K562 (cell line): ENCODE measurements around the gene MFAP5. TPM values are rescaled to one million over a fixed set of nuclear protein-coding genes. Genes with fewer than 3 reads are reported as not detected.

ENCODE experiments used
- ATAC-seq: fragments of 200-7000 bp; cut with Tn5 transposase; 3 replicates; pipeline ENCODE4 v1.9.1; 2020; ENCODE audit warnings: moderate library complexity
- BruUV-seq: library from RNA; stranded (reverse); fragments of 400-500 nt; replicated peaks from 2 replicates; lab custom pipeline; 2021; lab: Mats Ljungman, UMichigan
- CTCF ChIA-PET: fragments of 300-600 bp; formaldehyde crosslinking; extraction: SDS; loops from one replicate; lab custom pipeline; 2021; ENCODE audit warnings: low intra/inter-chr PET ratio; lab: Yijun Ruan, JAX
- POLR2A ChIA-PET: fragments of 300-600, 350-650 bp; sonication (Branson Sonifier 250); formaldehyde crosslinking; extraction: SDS; loops from one replicate; lab custom pipeline; 2021; ENCODE audit warnings: antibody characterized with exemption, inconsistent platforms; lab: Yijun Ruan, JAX
- DNase-seq, 4 experiments: peaks; one replicate each; pipeline versions ENCODE4 v3.0.0 to v3.0.0-alpha.2; 2011 to 2018; ENCODE audit warnings: low spot score in 3 of 4, mixed read lengths in 3 of 4; ENCODE audit errors: extremely low read depth in 1 of 4
- FAIRE-seq: peaks from 2 replicates; lab custom pipeline; 2011; peaks lifted over from hg19 to GRCh38; lab: Jason Lieb, UNC
- H2AFZ ChIP-seq: 2 replicates; pipeline ENCODE4 v1.6.0; 2011; ENCODE audit warnings: low read depth, low read length, control low read depth, inconsistent platforms
- H3K27ac ChIP-seq: fragments of 200-600 bp; 3 replicates; pipeline ENCODE4 v1.8.0; 2011; ENCODE audit warnings: low read depth, mild to moderate bottlenecking, control low read depth, inconsistent platforms, low read length, moderate library complexity, mixed read lengths; ENCODE audit errors: extremely low read depth
- H3K27me3 ChIP-seq, 2 experiments: fragments of 300-600 bp in 1 of 2; 2 replicates in 1 of 2; 3 replicates in 1 of 2; pipeline versions ENCODE4 v1.6.0 to v1.8.0; 2011; ENCODE audit warnings: inconsistent platforms in 2 of 2, low read length in 2 of 2, mild to moderate bottlenecking in 1 of 2, mixed read lengths in 1 of 2, moderate library complexity in 1 of 2; ENCODE audit not compliant: control insufficient read depth in 2 of 2, insufficient read depth in 2 of 2
- H3K36me3 ChIP-seq: fragments of 300-600 bp; 3 replicates; pipeline ENCODE4 v1.8.0; 2011; ENCODE audit warnings: mild to moderate bottlenecking, low read length, inconsistent platforms; ENCODE audit not compliant: control insufficient read depth, insufficient read depth
- H3K4me1 ChIP-seq, 2 experiments: fragments of 200-600 bp in 1 of 2; replicated peaks in 1 of 2; 2 replicates in 1 of 2; 3 replicates in 1 of 2; pipeline versions ENCODE4 v1.5.1 to v1.8.0; 2011; ENCODE audit warnings: inconsistent platforms in 2 of 2, low read length in 2 of 2, mild to moderate bottlenecking in 1 of 2, mixed read lengths in 1 of 2, moderate library complexity in 1 of 2; ENCODE audit not compliant: control insufficient read depth in 2 of 2, insufficient read depth in 2 of 2
- H3K4me2 ChIP-seq: 2 replicates; pipeline ENCODE4 v1.6.1; 2011; ENCODE audit warnings: low read length, control low read depth, inconsistent platforms, mixed read lengths; ENCODE audit not compliant: insufficient read depth
- H3K4me3 ChIP-seq: fragments of 200-600 bp; sonication (generic), shearing (Covaris generic); 2 replicates; pipeline ENCODE4 v1.5.1; 2016; ENCODE audit warnings: control low read depth, inconsistent platforms
- H3K79me2 ChIP-seq: fragments of 200-600 bp; 3 replicates; pipeline ENCODE4 v1.8.0; 2011; ENCODE audit warnings: low read length, inconsistent platforms; ENCODE audit not compliant: control insufficient read depth, insufficient read depth
- H3K9ac ChIP-seq, 2 experiments: 2 replicates each; pipeline versions ENCODE4 v1.6.0 to v1.6.1; 2011; ENCODE audit warnings: low read depth in 2 of 2, low read length in 2 of 2, control low read depth in 1 of 2, inconsistent platforms in 1 of 2, mild to moderate bottlenecking in 1 of 2, mixed read lengths in 1 of 2; ENCODE audit not compliant: insufficient read depth in 1 of 2
- H3K9me1 ChIP-seq: one replicate; pipeline ENCODE4 v1.6.0; 2011; ENCODE audit warnings: inconsistent platforms, mild to moderate bottlenecking, low read length, moderate library complexity; ENCODE audit not compliant: control insufficient read depth, insufficient read depth
- H3K9me3 ChIP-seq: replicated peaks from 2 replicates; pipeline ENCODE4 v1.5.1; 2011; ENCODE audit warnings: low read depth, low read length, inconsistent platforms; ENCODE audit not compliant: control insufficient read depth, insufficient read depth
- H4K20me1 ChIP-seq: replicated peaks from 2 replicates; pipeline ENCODE4 v1.6.1; 2011; ENCODE audit warnings: low read length, inconsistent platforms, mixed read lengths; ENCODE audit not compliant: control insufficient read depth, insufficient read depth
- ATF7 ChIP-seq: fragments of 450-650 bp; IDR thresholded peaks from 2 replicates; pipeline ENCODE4 v1.7.1; 2014; ENCODE audit warnings: mild to moderate bottlenecking, moderate library complexity
- CHD1 ChIP-seq: fragments of 200-600 bp; sonication (generic); IDR thresholded peaks from one replicate; pipeline ENCODE4 v1.6.1; 2012; ENCODE audit warnings: mild to moderate bottlenecking, moderate library complexity, low read length, inconsistent platforms
- GTF2F1 ChIP-seq: IDR thresholded peaks from 2 replicates; pipeline ENCODE4 v1.6.1; 2011; ENCODE audit warnings: low read depth, low read length, improper control_type of control experiment
- HOXB6 ChIP-seq: fragments of 250-450 bp; sonication (Bioruptor Pico); IDR thresholded peaks from 2 replicates; pipeline ENCODE4 v1.5.1; 2022; ENCODE audit warnings: mild to moderate bottlenecking, borderline replicate concordance
- KLF6 ChIP-seq: fragments of 250-450 bp; sonication (Bioruptor Pico); IDR thresholded peaks from 2 replicates; pipeline ENCODE4 v1.4.0; 2020; ENCODE audit warnings: mild to moderate bottlenecking, moderate library complexity, borderline replicate concordance
- MYBL2 ChIP-seq, 2 experiments: fragments of 450-650 bp in 1 of 2; sonication (generic) in 1 of 2; formaldehyde crosslinking in 1 of 2; IDR thresholded peaks; 2 replicates each; pipeline versions ENCODE4 v1.6.1 to v1.8.1; 2017 to 2022; ENCODE audit warnings: borderline replicate concordance in 1 of 2, inconsistent platforms in 1 of 2, low read depth in 1 of 2, mild to moderate bottlenecking in 1 of 2, missing genetic modification reagents in 1 of 2, moderate library complexity in 1 of 2
- MYNN ChIP-seq, 2 experiments: sonication (generic); formaldehyde crosslinking in 1 of 2; IDR thresholded peaks; 2 replicates each; pipeline versions ENCODE4 v1.5.0 to v1.6.1; 2016 to 2020; ENCODE audit warnings: antibody characterized with exemption in 1 of 2, missing genetic modification reagents in 1 of 2
- RBFOX2 ChIP-seq: fragments of 200-400 bp; formaldehyde crosslinking; IDR thresholded peaks from 2 replicates; pipeline ENCODE4 v1.6.1; 2017; ENCODE audit warnings: low read depth, mild to moderate bottlenecking, low read length, moderate library complexity
- SIN3A ChIP-seq, 2 experiments: fragments of 150-350 bp in 1 of 2; IDR thresholded peaks; 2 replicates each; pipeline ENCODE4 v1.6.1; 2011 to 2016; ENCODE audit warnings: borderline replicate concordance in 2 of 2, low read depth in 2 of 2, low read length in 2 of 2, mild to moderate bottlenecking in 2 of 2, moderate library complexity in 2 of 2; ENCODE audit not compliant: control insufficient read depth in 1 of 2
- SMAD2 ChIP-seq: fragments of 150-350 bp; IDR thresholded peaks from 2 replicates; pipeline ENCODE4 v1.6.1; 2014; ENCODE audit warnings: low read depth, mild to moderate bottlenecking, low read length
- TEAD1 ChIP-seq, 2 experiments: fragments of 450-650 bp in 1 of 2; sonication (generic) in 1 of 2; formaldehyde crosslinking; IDR thresholded peaks; 2 replicates each; pipeline versions ENCODE4 v1.4.0 to v1.8.0; 2020 to 2022; ENCODE audit warnings: mild to moderate bottlenecking in 2 of 2, missing genetic modification reagents in 1 of 2
- ZNF224 ChIP-seq: sonication (generic); formaldehyde crosslinking; IDR thresholded peaks from 2 replicates; pipeline ENCODE4 v1.8.0; 2022; ENCODE audit warnings: mild to moderate bottlenecking, missing genetic modification reagents
- WGBS: fragments of 100-300 bp; shearing (Covaris generic); methylation state at CpG from one replicate; pipeline ENCODE4 v1.1.6; 2016; ENCODE audit warnings: low coverage, mixed read lengths; ENCODE audit not compliant: insufficient coverage; ENCODE audit errors: missing lambda C conversion rate; 5-methylcytosine and 5-hydroxymethylcytosine counted together
- in situ Hi-C: fragments of 300-500 bp; cut with MboI; formaldehyde crosslinking; loops from 4 replicates; pipeline ENCODE4 v1.15.0; 2018; ENCODE audit warnings: inconsistent platforms, mixed read lengths
- intact Hi-C: fragments of 100-400 bp; cut with micrococcal nuclease; formaldehyde crosslinking; loops from 2 replicates; pipeline ENCODE4 v1.14.2; 2022
- polyA plus RNA-seq, 8 experiments: library from polyadenylated mRNA; depleted of rRNA in 4 of 8; stranded (reverse) in 5 of 8; unstranded in 3 of 8; fragments of >200 nt; fragmentation: Nextera tagmentation in 2 of 8; fragmentation: Illumina TruSeq in 1 of 8; extraction: Ambion mirVana in 2 of 8; extraction: Trizol in 1 of 8; gene quantifications; 2 replicates each; pipeline versions ENCODE4 v1.2.1 to v1.2.3, GENCODE V29; 2011 to 2014; ENCODE audit warnings: inconsistent platforms in 1 of 8, missing spikeins in 1 of 8
- total RNA-seq, 7 experiments: library from RNA; depleted of rRNA in 6 of 7; stranded (reverse); fragments of >200 nt in 6 of 7; fragmentation: Illumina TruSeq in 2 of 7; extraction: Trizol in 2 of 7; gene quantifications; 2 replicates each; pipeline versions ENCODE4 v1.2.1 to v1.2.3, GENCODE V29; 2011 to 2021; ENCODE audit warnings: low replicate concordance in 1 of 7
- TF ChIP-seq, protein P1 (sequence below), 2 experiments: fragments of 150-350 bp in 1 of 2; IDR thresholded peaks; 2 replicates each; pipeline ENCODE4 v1.6.1; 2012 to 2016; ENCODE audit warnings: low read depth in 2 of 2, low read length in 2 of 2, mild to moderate bottlenecking in 1 of 2, moderate library complexity in 1 of 2
- TF ChIP-seq, protein P2 (sequence below), 2 experiments: IDR thresholded peaks in 1 of 2; conservative IDR thresholded peaks in 1 of 2; 2 replicates each; pipeline ENCODE4 v1.6.1; 2016; ENCODE audit warnings: low read depth in 2 of 2, mild to moderate bottlenecking in 1 of 2, missing compliant biosample characterization in 1 of 2, missing genetic modification characterization in 1 of 2, moderate library complexity in 1 of 2
- TF ChIP-seq, protein P3 (sequence below): fragments of 250-450 bp; sonication (Bioruptor Pico); IDR thresholded peaks from 2 replicates; pipeline ENCODE4 v1.6.1; 2021; ENCODE audit warnings: mild to moderate bottlenecking

Gene MFAP5
- total and polyA plus RNA-seq, 9 of the 15 experiments (the other 6 are each of a cell fraction or from before 2014, with no cell fraction given): not detected

- no peak for DNase-seq
- Histone ChIP-seq H3K36me3 (peaks cover 2% of the 10 kb centered on the region; the same call in 2 of the 3 replicates), H3K4me2 (no peak overlapping the region), H4K20me1 (no peaks in the 10 kb centered on the region), H3K4me1 (peaks cover 8 to 15% of the 10 kb centered on the region in 2 experiments; a peak in 4 of 5 replicates), H2AFZ (no peak overlapping the region), H3K27ac (no peak overlapping the region), H3K9me1 (no peaks in the 10 kb centered on the region), H3K27me3 (no peaks in the 10 kb centered on the region), H3K79me2 (peaks cover 22% of the 10 kb centered on the region), H3K4me3 (no peak overlapping the region), H3K9ac (no peak overlapping the region), H3K9me3 (no peaks in the 10 kb centered on the region)
- 96% methylated on average over 5 of the region's 10 CpGs for WGBS
- intact Hi-C loops: no loop called here
- in situ Hi-C loops: loop anchor here (5.0 kb wide), 1 partner anchor 107 kb away; no protein-coding TSS in a partner anchor
- FAIRE-seq: no peak
- no peak for ATAC-seq
- POLR2A ChIA-PET: no interaction called here
- CTCF ChIA-PET: no interaction called here
- BruUV-seq: no TSS peak
- no peak for TF ChIP-seq ATF7
- no peak for TF ChIP-seq SIN3A (IDR thresholded peaks at IDR 0.05; ENCODE audit: borderline replicate concordance in 2 of 2, control insufficient read depth in 1 of 2, low read depth in 2 of 2, low read length in 2 of 2)
- TF ChIP-seq TEAD1 (CRISPR knock-in tag; IDR thresholded peaks at IDR 0.05): no peak
- TF ChIP-seq, protein P1, sequence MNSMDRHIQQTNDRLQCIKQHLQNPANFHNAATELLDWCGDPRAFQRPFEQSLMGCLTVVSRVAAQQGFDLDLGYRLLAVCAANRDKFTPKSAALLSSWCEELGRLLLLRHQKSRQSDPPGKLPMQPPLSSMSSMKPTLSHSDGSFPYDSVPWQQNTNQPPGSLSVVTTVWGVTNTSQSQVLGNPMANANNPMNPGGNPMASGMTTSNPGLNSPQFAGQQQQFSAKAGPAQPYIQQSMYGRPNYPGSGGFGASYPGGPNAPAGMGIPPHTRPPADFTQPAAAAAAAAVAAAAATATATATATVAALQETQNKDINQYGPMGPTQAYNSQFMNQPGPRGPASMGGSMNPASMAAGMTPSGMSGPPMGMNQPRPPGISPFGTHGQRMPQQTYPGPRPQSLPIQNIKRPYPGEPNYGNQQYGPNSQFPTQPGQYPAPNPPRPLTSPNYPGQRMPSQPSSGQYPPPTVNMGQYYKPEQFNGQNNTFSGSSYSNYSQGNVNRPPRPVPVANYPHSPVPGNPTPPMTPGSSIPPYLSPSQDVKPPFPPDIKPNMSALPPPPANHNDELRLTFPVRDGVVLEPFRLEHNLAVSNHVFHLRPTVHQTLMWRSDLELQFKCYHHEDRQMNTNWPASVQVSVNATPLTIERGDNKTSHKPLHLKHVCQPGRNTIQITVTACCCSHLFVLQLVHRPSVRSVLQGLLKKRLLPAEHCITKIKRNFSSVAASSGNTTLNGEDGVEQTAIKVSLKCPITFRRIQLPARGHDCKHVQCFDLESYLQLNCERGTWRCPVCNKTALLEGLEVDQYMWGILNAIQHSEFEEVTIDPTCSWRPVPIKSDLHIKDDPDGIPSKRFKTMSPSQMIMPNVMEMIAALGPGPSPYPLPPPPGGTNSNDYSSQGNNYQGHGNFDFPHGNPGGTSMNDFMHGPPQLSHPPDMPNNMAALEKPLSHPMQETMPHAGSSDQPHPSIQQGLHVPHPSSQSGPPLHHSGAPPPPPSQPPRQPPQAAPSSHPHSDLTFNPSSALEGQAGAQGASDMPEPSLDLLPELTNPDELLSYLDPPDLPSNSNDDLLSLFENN (IDR thresholded peaks at IDR 0.05; ENCODE audit: low read depth in 2 of 2, low read length in 2 of 2): no peak
- TF ChIP-seq RBFOX2: no peak
- TF ChIP-seq GTF2F1: no peak
- TF ChIP-seq KLF6 (CRISPR knock-in tag): no peak
- no peak for TF ChIP-seq SMAD2
- no peak for TF ChIP-seq CHD1
- TF ChIP-seq HOXB6 (CRISPR knock-in tag): no peak
- no peak for TF ChIP-seq MYBL2 (IDR thresholded peaks at IDR 0.05; ENCODE audit: low read depth)
- no peak for TF ChIP-seq MYBL2 (CRISPR knock-in tag; IDR thresholded peaks at IDR 0.05; ENCODE audit: borderline replicate concordance)
- no peak for TF ChIP-seq ZNF224 (CRISPR knock-in tag)
- TF ChIP-seq MYNN (IDR thresholded peaks at IDR 0.05): no peak
- TF ChIP-seq MYNN (CRISPR knock-in tag; IDR thresholded peaks at IDR 0.05): no peak
- TF ChIP-seq, protein P2, sequence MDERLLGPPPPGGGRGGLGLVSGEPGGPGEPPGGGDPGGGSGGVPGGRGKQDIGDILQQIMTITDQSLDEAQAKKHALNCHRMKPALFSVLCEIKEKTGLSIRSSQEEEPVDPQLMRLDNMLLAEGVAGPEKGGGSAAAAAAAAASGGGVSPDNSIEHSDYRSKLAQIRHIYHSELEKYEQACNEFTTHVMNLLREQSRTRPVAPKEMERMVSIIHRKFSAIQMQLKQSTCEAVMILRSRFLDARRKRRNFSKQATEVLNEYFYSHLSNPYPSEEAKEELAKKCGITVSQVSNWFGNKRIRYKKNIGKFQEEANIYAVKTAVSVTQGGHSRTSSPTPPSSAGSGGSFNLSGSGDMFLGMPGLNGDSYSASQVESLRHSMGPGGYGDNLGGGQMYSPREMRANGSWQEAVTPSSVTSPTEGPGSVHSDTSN (CRISPR knock-in tag; IDR thresholded peaks at IDR 0.05; ENCODE audit: low read depth): no peak
- TF ChIP-seq, protein P2 (tag; conservative IDR thresholded peaks at IDR 0.05; ENCODE audit: low read depth): no peak
- TF ChIP-seq, protein P3, sequence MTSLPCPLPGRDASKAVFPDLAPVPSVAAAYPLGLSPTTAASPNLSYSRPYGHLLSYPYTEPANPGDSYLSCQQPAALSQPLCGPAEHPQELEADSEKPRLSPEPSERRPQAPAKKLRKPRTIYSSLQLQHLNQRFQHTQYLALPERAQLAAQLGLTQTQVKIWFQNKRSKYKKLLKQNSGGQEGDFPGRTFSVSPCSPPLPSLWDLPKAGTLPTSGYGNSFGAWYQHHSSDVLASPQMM (CRISPR knock-in tag): no peak
These were observed 32.5 kb upstream of the MFAP5 start for GRCh38 chr12:8695116-8695515.
